ENCODE measurements around the gene ASPDH. TPM values are rescaled to one million over a fixed set of nuclear protein-coding genes. Genes with fewer than 3 reads are reported as not detected.

Gene ASPDH
- total RNA-seq, 1 experiment from 2014 or later, result not detected

DNA sequence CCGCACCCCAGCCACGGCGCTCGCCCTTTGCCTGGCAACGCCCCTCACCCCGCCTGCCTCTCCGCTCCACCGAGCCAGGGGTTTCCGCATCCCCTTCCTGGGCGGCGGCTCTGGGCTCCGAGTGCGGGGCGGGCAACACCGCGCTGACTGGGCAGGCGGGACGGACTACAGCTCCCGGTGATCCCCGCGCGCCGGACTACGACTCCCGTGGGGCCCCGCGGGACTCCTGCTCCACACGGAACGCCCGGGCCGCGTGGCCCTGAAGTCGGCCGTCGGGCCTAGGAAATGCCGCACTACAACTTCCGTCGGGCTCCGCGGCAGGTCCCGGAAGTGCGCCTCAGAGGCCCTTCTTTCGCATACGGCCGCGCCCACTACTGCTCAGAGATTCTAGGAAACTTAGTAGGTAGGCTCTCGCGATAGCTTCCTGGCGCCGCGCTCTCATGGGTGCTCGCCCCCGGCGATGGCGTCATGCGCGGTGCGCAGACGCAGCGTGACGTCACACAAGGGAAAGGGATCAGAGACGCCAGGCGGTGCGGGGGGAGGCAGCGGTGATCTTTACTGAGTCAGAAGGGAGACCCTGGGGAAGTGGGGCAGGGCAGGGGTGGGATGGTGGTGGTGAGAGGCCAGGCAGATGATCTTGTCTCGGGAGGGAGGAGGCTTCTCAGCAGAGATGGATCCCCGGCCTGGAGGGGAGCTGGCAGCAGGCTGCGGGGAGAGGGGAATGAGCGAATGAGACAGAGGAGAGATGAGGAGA is 2.5 kb downstream of the ASPDH start, which contains the start of gene JOSD2:
Gene JOSD2 (minus strand): TSS at position 123 of the 754 bp plus-strand sequence. CDS start 760 bp downstream, outside the sequence.
- ATAC-seq, result peak; percentile 89
- POLR2A ChIA-PET, result interaction anchor here (0.7 to 1.0 kb wide), 4 partner anchors 15 to 210 kb away, joined by 3 to 4 read pairs (median 3); no protein-coding TSS in a partner anchor
- peak within 1 kb of the TSS; percentile 82 for H3K4me3 Mint-ChIP-seq
- no peaks in the 10 kb centered on the region for H3K36me3 Mint-ChIP-seq
- H3K9me3 Mint-ChIP-seq, result no peaks in the 10 kb centered on the region
- CTCF ChIA-PET, result interaction anchor here (0.8 to 3.4 kb wide), 18 partner anchors 10 to 364 kb away, joined by 3 to 23 read pairs (median 4); partner anchors contain the start of genes C19orf81, CLEC11A and KCNC3
- peaks cover 14% of the 10 kb centered on the region for H3K4me1 Mint-ChIP-seq
- DNase-seq (ENCODE audit: low spot score), result peak; percentile 96
- peaks cover 45% of the 10 kb centered on the region for H3K27me3 Mint-ChIP-seq (ENCODE audit: low read depth)
- peak within 1 kb of the TSS; percentile 95 for H3K27ac Mint-ChIP-seq
- TF ChIP-seq CREM (CRISPR knock-in tag; IDR thresholded peaks at IDR 0.05) (peak; percentile 98), CREB1 (CRISPR knock-in tag; IDR thresholded peaks at IDR 0.05) (0 out of 2 replicates have a peak, but pooled peaks have one; percentile 45), NR1H2 (CRISPR knock-in tag; IDR thresholded peaks at IDR 0.05) (no peak), SMAD3 (CRISPR knock-in tag; IDR thresholded peaks at IDR 0.05; ENCODE audit: borderline replicate concordance) (peak; percentile 68; the same call in 1 of the 2 replicates), ETV6 (CRISPR knock-in tag; IDR thresholded peaks at IDR 0.05) (peak; percentile 76), ZNF121 (CRISPR knock-in tag; IDR thresholded peaks at IDR 0.05) (no peak), ZNF219 (CRISPR knock-in tag; IDR thresholded peaks at IDR 0.05; ENCODE audit: borderline replicate concordance) (peak; percentile 22; the same call in 1 of the 2 replicates), EMX1 (CRISPR knock-in tag; IDR thresholded peaks at IDR 0.05) (no peak), FOXK1 (CRISPR knock-in tag; IDR thresholded peaks at IDR 0.05) (peak; percentile 74), ZBTB21 (CRISPR knock-in tag; IDR thresholded peaks at IDR 0.05; ENCODE audit: borderline replicate concordance) (peak; percentile 100), SP1 (CRISPR knock-in tag; conservative IDR thresholded peaks at IDR 0.05) (peak; percentile 80; the same call in 1 of the 2 replicates), GABPB1 (CRISPR knock-in tag; IDR thresholded peaks at IDR 0.05) (peak; percentile 64; the same call in 1 of the 2 replicates)
- TF ChIP-seq, protein P1, sequence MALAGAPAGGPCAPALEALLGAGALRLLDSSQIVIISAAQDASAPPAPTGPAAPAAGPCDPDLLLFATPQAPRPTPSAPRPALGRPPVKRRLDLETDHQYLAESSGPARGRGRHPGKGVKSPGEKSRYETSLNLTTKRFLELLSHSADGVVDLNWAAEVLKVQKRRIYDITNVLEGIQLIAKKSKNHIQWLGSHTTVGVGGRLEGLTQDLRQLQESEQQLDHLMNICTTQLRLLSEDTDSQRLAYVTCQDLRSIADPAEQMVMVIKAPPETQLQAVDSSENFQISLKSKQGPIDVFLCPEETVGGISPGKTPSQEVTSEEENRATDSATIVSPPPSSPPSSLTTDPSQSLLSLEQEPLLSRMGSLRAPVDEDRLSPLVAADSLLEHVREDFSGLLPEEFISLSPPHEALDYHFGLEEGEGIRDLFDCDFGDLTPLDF (CRISPR knock-in tag; IDR thresholded peaks at IDR 0.05), result no peak; the same call in none of the 2 replicates
- TF ChIP-seq, protein P2, sequence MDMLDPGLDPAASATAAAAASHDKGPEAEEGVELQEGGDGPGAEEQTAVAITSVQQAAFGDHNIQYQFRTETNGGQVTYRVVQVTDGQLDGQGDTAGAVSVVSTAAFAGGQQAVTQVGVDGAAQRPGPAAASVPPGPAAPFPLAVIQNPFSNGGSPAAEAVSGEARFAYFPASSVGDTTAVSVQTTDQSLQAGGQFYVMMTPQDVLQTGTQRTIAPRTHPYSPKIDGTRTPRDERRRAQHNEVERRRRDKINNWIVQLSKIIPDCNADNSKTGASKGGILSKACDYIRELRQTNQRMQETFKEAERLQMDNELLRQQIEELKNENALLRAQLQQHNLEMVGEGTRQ (CRISPR knock-in tag; IDR thresholded peaks at IDR 0.05), result peak; percentile 74
- TF ChIP-seq, protein P3, sequence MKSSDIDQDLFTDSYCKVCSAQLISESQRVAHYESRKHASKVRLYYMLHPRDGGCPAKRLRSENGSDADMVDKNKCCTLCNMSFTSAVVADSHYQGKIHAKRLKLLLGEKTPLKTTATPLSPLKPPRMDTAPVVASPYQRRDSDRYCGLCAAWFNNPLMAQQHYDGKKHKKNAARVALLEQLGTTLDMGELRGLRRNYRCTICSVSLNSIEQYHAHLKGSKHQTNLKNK (CRISPR knock-in tag; IDR thresholded peaks at IDR 0.05), result peak; percentile 67; the same call in 1 of the 2 replicates
- TF ChIP-seq, protein P4, sequence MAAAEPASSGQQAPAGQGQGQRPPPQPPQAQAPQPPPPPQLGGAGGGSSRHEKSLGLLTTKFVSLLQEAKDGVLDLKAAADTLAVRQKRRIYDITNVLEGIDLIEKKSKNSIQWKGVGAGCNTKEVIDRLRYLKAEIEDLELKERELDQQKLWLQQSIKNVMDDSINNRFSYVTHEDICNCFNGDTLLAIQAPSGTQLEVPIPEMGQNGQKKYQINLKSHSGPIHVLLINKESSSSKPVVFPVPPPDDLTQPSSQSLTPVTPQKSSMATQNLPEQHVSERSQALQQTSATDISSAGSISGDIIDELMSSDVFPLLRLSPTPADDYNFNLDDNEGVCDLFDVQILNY (CRISPR knock-in tag; IDR thresholded peaks at IDR 0.05), result peak; percentile 41; the same call in 1 of the 2 replicates
- TF ChIP-seq, protein P5, sequence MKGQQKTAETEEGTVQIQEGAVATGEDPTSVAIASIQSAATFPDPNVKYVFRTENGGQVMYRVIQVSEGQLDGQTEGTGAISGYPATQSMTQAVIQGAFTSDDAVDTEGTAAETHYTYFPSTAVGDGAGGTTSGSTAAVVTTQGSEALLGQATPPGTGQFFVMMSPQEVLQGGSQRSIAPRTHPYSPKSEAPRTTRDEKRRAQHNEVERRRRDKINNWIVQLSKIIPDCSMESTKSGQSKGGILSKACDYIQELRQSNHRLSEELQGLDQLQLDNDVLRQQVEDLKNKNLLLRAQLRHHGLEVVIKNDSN (CRISPR knock-in tag; IDR thresholded peaks at IDR 0.05), result peak; percentile 74; the same call in 1 of the 2 replicates
- TF ChIP-seq, protein P6, sequence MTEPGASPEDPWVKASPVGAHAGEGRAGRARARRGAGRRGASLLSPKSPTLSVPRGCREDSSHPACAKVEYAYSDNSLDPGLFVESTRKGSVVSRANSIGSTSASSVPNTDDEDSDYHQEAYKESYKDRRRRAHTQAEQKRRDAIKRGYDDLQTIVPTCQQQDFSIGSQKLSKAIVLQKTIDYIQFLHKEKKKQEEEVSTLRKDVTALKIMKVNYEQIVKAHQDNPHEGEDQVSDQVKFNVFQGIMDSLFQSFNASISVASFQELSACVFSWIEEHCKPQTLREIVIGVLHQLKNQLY (CRISPR knock-in tag; IDR thresholded peaks at IDR 0.05), result no peak
- TF ChIP-seq, protein P7, sequence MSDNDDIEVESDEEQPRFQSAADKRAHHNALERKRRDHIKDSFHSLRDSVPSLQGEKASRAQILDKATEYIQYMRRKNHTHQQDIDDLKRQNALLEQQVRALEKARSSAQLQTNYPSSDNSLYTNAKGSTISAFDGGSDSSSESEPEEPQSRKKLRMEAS (CRISPR knock-in tag; IDR thresholded peaks at IDR 0.05), result peak; percentile 93
- TF ChIP-seq, protein P8, sequence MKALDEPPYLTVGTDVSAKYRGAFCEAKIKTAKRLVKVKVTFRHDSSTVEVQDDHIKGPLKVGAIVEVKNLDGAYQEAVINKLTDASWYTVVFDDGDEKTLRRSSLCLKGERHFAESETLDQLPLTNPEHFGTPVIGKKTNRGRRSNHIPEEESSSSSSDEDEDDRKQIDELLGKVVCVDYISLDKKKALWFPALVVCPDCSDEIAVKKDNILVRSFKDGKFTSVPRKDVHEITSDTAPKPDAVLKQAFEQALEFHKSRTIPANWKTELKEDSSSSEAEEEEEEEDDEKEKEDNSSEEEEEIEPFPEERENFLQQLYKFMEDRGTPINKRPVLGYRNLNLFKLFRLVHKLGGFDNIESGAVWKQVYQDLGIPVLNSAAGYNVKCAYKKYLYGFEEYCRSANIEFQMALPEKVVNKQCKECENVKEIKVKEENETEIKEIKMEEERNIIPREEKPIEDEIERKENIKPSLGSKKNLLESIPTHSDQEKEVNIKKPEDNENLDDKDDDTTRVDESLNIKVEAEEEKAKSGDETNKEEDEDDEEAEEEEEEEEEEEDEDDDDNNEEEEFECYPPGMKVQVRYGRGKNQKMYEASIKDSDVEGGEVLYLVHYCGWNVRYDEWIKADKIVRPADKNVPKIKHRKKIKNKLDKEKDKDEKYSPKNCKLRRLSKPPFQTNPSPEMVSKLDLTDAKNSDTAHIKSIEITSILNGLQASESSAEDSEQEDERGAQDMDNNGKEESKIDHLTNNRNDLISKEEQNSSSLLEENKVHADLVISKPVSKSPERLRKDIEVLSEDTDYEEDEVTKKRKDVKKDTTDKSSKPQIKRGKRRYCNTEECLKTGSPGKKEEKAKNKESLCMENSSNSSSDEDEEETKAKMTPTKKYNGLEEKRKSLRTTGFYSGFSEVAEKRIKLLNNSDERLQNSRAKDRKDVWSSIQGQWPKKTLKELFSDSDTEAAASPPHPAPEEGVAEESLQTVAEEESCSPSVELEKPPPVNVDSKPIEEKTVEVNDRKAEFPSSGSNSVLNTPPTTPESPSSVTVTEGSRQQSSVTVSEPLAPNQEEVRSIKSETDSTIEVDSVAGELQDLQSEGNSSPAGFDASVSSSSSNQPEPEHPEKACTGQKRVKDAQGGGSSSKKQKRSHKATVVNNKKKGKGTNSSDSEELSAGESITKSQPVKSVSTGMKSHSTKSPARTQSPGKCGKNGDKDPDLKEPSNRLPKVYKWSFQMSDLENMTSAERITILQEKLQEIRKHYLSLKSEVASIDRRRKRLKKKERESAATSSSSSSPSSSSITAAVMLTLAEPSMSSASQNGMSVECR (CRISPR knock-in tag; IDR thresholded peaks at IDR 0.05; ENCODE audit: borderline replicate concordance), result 0 out of 2 replicates have a peak, but pooled peaks have one; percentile 75
- TF ChIP-seq, protein P9, sequence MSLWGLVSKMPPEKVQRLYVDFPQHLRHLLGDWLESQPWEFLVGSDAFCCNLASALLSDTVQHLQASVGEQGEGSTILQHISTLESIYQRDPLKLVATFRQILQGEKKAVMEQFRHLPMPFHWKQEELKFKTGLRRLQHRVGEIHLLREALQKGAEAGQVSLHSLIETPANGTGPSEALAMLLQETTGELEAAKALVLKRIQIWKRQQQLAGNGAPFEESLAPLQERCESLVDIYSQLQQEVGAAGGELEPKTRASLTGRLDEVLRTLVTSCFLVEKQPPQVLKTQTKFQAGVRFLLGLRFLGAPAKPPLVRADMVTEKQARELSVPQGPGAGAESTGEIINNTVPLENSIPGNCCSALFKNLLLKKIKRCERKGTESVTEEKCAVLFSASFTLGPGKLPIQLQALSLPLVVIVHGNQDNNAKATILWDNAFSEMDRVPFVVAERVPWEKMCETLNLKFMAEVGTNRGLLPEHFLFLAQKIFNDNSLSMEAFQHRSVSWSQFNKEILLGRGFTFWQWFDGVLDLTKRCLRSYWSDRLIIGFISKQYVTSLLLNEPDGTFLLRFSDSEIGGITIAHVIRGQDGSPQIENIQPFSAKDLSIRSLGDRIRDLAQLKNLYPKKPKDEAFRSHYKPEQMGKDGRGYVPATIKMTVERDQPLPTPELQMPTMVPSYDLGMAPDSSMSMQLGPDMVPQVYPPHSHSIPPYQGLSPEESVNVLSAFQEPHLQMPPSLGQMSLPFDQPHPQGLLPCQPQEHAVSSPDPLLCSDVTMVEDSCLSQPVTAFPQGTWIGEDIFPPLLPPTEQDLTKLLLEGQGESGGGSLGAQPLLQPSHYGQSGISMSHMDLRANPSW (CRISPR knock-in tag; conservative IDR thresholded peaks at IDR 0.05; ENCODE audit: low read depth), result no peak

Data from WTC11 (cell line).